SH-SY5Y (cell line): ENCODE measurements around the gene HBZ.

Experiments
- GATA2 ChIP-seq: IDR thresholded peaks from 2 replicates; pipeline ENCODE4 v1.6.1; 2011; ENCODE audit warnings: mild to moderate bottlenecking, low read depth, low read length
- GATA3 ChIP-seq: IDR thresholded peaks from 2 replicates; pipeline ENCODE4 v1.6.1; 2011; ENCODE audit warnings: low read depth, mild to moderate bottlenecking, low read length, moderate library complexity

- TF ChIP-seq GATA3 (no peak), GATA2 (no peak)
Measured at GRCh38 chr16:191831-192230, 39.4 kb downstream of the HBZ start.
